Renal cortical epithelial cell (primary cell): ENCODE measurements around the gene C16orf54. TPM values are rescaled to one million over a fixed set of nuclear protein-coding genes. Genes with fewer than 3 reads are reported as not detected.
"Not testable (repeated sequence)": the region's sequence is repeated elsewhere in the genome, so short reads cannot be mapped to it uniquely, and the experiment has no call there.

Source experiments
- DNase-seq: peaks from one replicate; pipeline ENCODE4 v3.0.0-alpha.2; 2011; ENCODE audit warnings: low read depth
- total RNA-seq: library from RNA; depleted of rRNA; stranded (reverse); fragments of >200 nt; gene quantifications from 2 replicates; pipeline ENCODE4 v1.2.3, GENCODE V29; 2014

C16orf54 gene
- total RNA-seq, 1 donor from 2014 or later: not detected

DNA sequence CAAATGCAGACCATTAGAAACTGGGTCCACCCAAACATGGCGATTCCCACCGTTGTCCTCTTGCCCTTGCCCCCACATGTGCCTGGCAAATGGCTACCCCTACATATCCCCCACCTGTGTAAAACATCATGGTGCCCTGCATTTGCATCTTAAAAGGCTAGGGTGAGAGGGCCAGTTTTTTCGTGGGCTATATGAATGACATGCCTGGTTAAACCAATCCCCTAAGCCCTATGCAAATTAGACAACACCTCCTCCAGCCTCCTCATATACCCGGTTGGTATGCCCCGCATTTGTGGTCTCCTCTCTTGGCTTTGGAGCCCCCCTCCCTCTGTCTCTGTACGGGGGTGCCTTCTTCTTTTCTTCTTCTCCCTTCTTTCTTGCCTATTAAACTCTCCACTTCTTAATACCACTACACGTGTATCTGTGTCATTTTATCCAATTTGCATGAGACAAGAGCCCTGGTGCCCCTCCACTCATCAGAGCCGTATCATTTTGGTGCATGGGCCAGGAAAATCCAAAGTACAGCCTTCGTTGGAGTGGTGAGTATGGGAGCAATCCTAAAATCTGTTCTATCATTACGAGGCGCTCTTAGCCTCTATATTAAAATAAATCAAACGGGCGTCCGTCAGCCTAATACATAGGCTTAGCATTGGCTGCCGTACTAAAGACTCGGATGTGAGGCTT lies 36.7 kb downstream of the C16orf54 start:
- DNase-seq: no peak

DNA sequence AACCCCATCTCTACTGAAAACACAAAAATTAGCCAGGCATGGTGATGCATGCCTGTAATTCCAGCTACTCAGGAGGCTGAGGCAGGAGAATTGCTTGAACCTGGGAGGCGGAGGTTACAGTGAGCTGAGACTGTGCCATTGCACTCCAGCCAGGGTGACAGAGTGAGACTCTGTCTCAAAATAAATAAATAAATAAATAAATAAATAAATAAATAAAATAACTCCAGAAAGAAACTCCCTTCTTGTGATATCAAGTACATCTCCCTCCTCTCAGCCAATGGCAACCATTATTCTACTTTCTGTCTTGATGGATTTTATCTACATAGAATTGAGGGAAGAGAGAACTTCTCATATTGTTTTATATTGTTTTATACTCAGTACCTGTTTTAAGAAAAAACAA lies 38.6 kb downstream of the C16orf54 start:
- DNase-seq: not testable (repeated sequence)

DNA sequence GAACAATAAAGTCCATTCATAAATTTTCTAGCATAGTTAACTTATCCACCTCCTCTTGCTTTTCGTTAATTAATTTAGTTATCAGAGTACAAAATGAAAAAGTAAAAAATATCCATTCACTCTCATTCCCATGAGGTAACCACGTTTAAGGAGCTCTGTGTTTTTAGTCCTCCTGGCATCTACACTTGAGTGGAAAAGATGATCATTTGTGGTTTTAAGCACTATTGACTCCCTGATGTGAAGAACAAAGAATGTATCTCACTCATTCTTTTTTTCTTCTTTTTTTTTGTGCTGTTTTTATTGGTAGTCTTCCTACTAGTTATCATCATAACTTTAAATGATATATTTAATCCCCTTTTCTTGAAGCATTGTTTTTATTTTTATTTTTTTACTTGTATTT lies 40.8 kb downstream of the C16orf54 start:
- DNase-seq: peak; percentile 84

DNA sequence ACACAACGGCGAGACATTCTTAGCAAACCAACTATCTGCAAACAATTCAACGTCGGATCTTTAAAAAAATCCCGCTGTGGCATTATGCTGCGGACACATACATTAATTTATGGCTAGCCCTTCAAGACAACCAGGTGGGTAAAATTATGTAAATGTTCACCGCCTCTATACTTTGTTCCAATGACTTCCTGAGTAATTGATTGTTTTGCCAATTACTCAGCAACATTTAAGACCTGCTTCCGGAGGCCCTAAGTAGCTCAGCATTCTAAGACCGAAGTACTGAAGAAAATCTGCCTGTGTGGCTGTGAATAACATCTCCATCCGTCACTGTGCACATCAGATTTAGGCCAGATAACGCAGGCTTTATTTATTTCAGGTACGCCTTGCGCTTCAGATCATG lies 43.5 kb downstream of the C16orf54 start:
- DNase-seq: no peak

DNA sequence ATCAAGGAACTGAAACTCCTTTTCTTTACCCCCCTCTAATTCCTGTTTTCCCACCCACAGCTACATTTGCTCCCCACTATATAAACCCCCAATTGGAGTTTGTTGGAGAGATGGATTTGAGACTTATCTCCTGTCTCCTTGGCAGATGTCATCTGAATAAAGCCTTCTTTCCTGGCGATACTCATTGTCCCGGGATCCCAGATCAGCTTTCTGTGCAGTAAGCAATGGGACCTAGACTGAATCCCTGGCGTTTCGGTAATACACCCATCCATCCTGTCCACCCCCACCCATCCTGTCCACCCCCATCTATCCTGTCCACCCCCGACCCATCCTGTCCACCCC lies 44.6 kb downstream of the C16orf54 start:
- no peak for DNase-seq

DNA sequence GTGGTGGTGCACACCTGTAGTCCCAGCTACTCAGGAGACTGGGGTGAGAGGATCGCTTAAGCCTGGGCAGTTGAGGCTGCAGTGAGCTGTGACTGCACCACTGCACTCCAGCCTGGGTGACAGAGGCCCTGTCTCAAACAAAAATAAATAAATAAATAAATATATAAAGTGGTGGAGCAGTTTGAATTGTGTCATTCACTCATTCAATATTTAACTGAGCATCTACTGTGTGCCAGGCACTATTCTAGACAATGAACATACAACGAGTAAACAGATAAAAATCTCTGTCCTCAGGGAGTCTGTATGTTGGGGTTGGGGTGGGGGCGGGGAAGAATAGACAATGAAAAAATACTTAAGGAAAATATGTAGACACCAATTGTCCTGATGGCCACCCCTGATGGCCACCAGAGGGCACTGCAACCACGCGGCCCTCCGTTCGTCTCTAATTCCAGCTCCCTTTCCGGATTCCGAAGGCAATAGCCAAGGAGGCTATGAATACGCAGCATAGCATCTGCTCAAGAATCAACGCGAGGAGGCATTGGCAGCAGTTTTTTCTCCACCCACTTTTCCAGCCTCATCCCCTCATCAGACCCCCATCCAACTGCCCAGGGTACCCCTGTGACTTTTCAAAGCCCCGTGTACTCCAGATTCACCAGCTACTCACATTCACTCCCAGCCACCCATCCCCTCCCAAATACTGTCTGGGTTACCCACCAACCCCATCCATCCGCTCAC lies 45.4 kb downstream of the C16orf54 start:
- DNase-seq: peak; percentile 77

DNA sequence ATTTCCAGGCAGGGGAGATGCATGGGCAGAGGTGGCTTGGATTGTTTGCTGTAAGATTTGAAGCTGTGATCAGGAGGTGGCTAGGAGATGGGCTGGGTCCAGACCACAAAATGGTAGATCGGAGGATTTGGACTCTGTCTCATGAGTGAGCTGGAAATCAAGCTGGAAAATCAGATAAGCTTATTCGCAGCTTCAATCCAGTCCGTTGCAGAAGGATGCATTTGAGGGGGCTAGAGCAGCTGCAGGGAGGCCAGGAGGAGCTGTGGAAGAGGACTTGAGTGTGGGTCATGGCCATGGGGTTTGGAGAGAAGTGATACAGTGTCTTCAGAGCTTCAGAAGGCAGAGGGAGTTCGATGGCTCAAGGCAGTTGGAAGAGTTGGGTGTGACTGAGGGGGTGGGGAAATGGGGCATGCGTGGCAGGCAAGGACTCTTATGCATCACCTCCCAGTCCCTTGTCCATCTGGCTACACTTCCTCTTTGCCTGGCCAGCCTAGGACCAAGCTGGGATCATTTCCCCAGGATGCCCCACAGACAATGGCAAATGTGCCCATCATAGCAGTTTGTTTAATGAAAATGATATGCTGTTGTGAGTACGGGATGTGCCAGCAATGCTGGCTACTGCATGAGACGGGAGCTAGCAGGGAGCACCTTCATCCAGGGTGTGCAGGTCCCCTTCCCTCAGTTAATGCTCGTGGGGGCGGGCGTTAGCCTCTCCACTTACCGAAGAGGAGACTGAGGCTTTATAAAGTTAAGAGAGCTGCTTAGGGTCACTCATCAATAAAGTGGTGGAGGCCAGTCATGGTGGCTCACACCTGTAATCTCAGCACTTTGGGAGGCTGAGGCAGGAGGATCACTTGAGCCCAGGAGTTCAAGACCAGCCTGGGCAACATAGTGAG lies 46.2 kb downstream of the C16orf54 start:
- no peak for DNase-seq

DNA sequence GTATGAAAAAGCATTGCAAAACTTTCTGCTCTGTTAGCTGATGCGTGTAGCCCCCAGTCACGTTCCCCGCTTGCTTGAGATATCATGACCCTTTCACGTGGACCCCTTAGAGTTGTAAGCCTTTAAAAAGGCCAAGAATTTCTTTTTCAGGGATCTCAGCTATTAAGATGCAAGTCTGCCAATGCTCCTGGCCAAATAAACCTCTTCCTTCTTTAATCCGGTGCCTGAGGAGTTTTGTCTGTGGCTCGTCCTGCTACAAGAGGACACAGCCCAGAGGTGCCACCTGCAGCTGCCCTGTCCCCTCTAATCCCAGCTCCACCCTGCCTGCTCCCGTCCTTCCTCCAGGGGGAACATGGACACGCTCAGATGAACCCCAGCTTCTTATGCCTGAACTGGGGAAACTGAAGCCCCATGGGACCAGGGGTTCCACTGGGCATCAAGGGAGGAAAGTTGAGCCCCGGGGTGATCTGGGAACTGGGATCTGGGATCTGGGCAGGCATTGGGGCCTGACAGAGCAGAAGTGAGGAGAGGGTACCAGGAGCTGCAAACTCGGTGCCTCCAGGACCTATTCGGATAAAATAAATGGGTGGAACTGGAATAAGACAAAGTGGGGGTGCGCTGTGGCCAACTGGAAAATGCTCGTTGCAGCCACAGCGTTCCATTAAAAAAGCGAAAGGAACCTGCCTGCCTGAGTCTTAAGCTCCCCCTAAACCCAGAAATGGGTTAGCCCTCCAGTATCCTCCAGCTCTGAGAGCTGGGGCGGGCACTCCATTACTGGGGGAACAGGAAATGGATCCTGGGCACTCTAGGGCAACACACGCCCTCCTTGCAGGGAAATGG lies 47.1 kb downstream of the C16orf54 start:
- DNase-seq: no peak

DNA sequence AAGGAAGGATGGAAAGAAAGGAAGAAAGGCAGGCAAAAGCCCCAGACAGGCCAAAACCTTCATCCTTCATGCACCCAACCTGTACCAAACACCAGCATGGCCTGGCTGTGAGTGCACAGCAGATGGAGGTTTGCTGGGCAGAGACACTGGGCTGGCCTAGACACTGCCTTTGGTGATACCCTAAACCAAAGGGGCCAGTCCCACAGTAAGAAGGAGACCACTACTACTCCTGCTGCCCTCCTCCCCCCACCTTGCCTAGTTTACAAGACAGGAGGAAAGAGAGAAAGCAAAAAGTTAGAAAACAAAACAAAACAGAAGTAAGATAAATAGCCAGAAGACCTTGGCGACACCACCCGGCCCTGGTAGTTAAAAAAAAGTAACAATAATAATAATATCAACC lies 47.7 kb downstream of the C16orf54 start:
- DNase-seq: no peak

DNA sequence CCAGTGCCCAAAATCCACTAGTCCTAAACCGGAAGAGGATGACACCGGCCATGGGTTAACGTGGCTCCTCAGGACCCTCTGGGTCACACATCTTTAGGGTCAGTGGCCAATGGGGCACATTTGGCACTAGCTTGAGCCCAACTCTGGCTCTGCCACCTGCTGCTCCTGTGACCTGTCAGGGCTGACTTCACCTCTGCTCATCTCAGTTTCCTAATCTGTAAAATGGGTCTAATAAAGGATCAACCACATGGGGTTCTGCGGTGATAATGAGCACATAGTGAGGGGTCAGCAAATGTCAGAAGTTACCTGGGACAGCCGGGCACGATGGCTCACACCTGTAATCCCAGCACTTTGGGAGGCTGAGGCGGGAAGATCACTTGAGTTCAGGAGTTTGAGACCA lies 48.4 kb downstream of the C16orf54 start:
- no peak for DNase-seq

DNA sequence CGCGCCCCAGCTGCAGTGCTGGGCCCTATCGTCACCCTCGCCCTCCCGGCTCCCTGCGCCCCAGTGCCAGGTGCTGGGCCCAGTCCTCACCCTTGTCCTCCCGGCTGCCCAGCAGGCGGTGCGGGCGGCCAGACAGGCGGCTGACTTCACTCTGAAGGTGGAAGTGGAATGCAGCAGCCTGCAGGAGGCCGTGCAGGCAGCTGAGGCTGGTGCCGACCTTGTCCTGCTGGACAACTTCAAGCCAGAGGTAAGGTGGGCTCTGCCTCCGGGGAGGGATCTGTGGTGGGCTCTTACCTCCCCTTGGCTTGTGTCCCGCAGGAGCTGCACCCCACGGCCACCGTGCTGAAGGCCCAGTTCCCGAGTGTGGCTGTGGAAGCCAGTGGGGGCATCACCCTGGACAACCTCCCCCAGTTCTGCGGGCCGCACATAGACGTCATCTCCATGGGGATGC lies 48.9 kb downstream of the C16orf54 start:
- no peak for DNase-seq

DNA sequence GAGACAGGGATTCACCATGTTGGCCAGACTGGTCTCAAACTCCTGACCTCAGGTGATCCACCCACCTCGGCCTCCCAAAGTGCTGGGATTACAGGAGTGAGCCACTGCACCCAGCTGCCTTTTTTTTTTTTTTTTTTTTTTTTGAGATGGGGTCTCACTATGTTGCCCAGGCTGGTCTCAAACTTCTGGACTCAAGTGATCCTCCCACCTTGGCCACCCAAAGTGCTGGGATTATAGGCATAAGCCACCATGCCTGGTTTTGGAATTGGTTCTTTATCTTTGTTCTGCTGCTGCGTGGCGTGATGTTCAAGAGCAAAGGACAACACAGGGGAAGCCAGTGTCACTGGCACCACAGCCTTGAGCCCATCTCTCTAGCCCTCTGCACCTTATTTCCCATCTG lies 50.1 kb downstream of the C16orf54 start:
- DNase-seq: not testable (repeated sequence)

DNA sequence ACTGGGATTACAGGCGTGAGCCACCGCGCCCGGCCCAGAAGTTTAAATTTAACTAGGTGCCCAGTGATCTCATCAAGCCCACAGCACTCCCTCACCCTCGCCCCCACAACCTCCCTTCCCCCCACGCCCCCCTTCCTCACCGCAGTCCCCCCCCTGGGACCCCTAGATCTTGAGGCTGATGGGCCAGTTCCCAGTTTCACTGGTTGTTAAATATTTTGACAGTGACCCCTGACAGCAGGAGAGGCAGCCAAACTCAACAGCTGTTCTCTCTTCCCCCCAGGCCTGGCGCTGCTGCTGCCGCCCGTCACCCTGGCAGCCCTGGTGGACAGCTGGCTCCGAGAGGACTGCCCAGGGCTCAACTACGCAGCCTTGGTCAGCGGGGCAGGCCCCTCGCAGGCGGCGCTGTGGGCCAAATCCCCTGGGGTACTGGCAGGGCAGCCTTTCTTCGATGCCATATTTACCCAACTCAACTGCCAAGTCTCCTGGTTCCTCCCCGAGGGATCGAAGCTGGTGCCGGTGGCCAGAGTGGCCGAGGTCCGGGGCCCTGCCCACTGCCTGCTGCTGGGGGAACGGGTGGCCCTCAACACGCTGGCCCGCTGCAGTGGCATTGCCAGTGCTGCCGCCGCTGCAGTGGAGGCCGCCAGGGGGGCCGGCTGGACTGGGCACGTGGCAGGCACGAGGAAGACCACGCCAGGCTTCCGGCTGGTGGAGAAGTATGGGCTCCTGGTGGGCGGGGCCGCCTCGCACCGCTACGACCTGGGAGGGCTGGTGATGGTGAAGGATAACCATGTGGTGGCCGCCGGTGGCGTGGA lies 51.2 kb downstream of the C16orf54 start:
- DNase-seq: no peak

DNA sequence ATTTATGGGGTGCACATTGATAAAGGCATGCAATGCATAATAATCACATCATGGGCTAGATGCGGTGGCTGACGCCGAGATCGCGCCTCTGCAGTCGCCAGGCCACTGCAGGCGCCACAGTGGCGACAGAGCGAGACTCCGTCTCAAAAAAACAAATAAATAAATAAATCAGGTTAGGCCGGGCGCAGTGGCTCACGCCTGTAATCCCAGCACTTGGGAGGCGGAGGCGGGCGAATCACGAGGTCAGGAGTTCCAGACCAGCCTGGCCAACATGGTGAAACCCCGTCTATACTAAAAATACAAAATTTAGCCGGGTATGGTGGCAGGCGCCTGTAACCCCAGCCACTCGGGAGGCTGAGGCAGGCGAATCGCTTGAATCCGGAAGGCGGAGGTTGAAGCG lies 53.2 kb downstream of the C16orf54 start:
- DNase-seq: not testable (repeated sequence)

Other genes with a start within 250 kb of the C16orf54 start
- gene NPIPB12, start 239.6 kb downstream of the C16orf54 start, total RNA-seq: 7.8 and 31.8 TPM in 2 replicates
- gene SPN, start 82.7 kb downstream of the C16orf54 start, total RNA-seq: 0.05 TPM in 1 of 2 replicates, not detected in the other
- 119 and 258 TPM in 2 replicates for gene QPRT, start 66.8 kb downstream of the C16orf54 start, total RNA-seq
- gene ZG16, start 32.3 kb upstream of the C16orf54 start, total RNA-seq: not detected in 2 replicates
- 14.0 and 29.5 TPM in 2 replicates for gene KIF22, start 44.8 kb upstream of the C16orf54 start, total RNA-seq
- gene MAZ, start 60.5 kb upstream of the C16orf54 start, total RNA-seq: 159 and 161 TPM in 2 replicates
- 0.25 and 0.35 TPM in 2 replicates for gene PRRT2, start 66.2 kb upstream of the C16orf54 start, total RNA-seq
- gene PAGR1, start 70.2 kb upstream of the C16orf54 start, total RNA-seq: 17.7 and 19.6 TPM in 2 replicates
- 431 and 491 TPM in 2 replicates for gene MVP, start 74.5 kb upstream of the C16orf54 start, total RNA-seq
- 69.1 and 114 TPM in 2 replicates for gene CDIPT, start 117.2 kb upstream of the C16orf54 start, total RNA-seq
- 9.2 and 45.7 TPM in 2 replicates for gene SEZ6L2, start 153.6 kb upstream of the C16orf54 start, total RNA-seq
- gene ASPHD1, start 154.5 kb upstream of the C16orf54 start, total RNA-seq: 15.8 and 33.3 TPM in 2 replicates
- 12.5 and 13.2 TPM in 2 replicates for gene KCTD13, start 180.2 kb upstream of the C16orf54 start, total RNA-seq
- 48.9 and 112 TPM in 2 replicates for gene TMEM219, start 216.1 kb upstream of the C16orf54 start, total RNA-seq
- gene TAOK2, start 227.9 kb upstream of the C16orf54 start, total RNA-seq: 52.4 and 80.9 TPM in 2 replicates
- 7.8 and 8.2 TPM in 2 replicates for gene HIRIP3, start 249.6 kb upstream of the C16orf54 start, total RNA-seq